SIG-M5 treated with dmso at 0.1 percent for 504 hours (cell line): ENCODE data around the gene EHBP1.
A peak's percentile ranks its signal among the peaks of the same experiment; 100 is the strongest.

Source experiments
- DNase-seq: peaks from one replicate; lab custom pipeline; 2025; ENCODE audit not compliant: unreplicated experiment; lab: John Stamatoyannopoulos, UW

Gene EHBP1

GRCh38 chr2:62812921-62813825, 107.7 kb downstream of the EHBP1 start:
- DNase-seq: no peak

- no peak for DNase-seq
These were observed 108.6 kb downstream of the EHBP1 start for GRCh38 chr2:62814123-62814522.

- DNase-seq: no peak
These were observed 111.8 kb downstream of the EHBP1 start for GRCh38 chr2:62817348-62817747.

- no peak for DNase-seq
These were observed 112.6 kb downstream of the EHBP1 start for GRCh38 chr2:62817995-62818713.

- DNase-seq: no peak
These were observed 117.0 kb downstream of the EHBP1 start for GRCh38 chr2:62822549-62822948.

GRCh38 chr2:62824388-62824787, 118.9 kb downstream of the EHBP1 start:
- DNase-seq: no peak

GRCh38 chr2:62826141-62826540, 120.6 kb downstream of the EHBP1 start:
- DNase-seq: no peak

- no peak for DNase-seq
These were observed 121.6 kb downstream of the EHBP1 start for GRCh38 chr2:62826953-62827675.

GRCh38 chr2:62831729-62832128, 126.2 kb downstream of the EHBP1 start:
- DNase-seq: no peak

- no peak for DNase-seq
These were observed 139.0 kb downstream of the EHBP1 start for GRCh38 chr2:62844311-62845090.

- no peak for DNase-seq
These were observed 139.7 kb downstream of the EHBP1 start for GRCh38 chr2:62845256-62845655.

- no peak for DNase-seq
These were observed 146.7 kb downstream of the EHBP1 start for GRCh38 chr2:62852254-62852653.

GRCh38 chr2:62854600-62855514, 149.3 kb downstream of the EHBP1 start:
- DNase-seq: no peak

GRCh38 chr2:62856228-62857040, 150.9 kb downstream of the EHBP1 start:
- DNase-seq: no peak

- DNase-seq: no peak
These were observed 151.8 kb downstream of the EHBP1 start for GRCh38 chr2:62857139-62857931.

- DNase-seq: peak; percentile 7
These were observed 152.8 kb downstream of the EHBP1 start for GRCh38 chr2:62858231-62858832.

- no peak for DNase-seq
These were observed 163.4 kb downstream of the EHBP1 start for GRCh38 chr2:62868947-62869346.

GRCh38 chr2:62870966-62871365, 165.5 kb downstream of the EHBP1 start:
- no peak for DNase-seq
